Measurements from ENCODE around the gene UAP1L1.

Gene UAP1L1

DNA sequence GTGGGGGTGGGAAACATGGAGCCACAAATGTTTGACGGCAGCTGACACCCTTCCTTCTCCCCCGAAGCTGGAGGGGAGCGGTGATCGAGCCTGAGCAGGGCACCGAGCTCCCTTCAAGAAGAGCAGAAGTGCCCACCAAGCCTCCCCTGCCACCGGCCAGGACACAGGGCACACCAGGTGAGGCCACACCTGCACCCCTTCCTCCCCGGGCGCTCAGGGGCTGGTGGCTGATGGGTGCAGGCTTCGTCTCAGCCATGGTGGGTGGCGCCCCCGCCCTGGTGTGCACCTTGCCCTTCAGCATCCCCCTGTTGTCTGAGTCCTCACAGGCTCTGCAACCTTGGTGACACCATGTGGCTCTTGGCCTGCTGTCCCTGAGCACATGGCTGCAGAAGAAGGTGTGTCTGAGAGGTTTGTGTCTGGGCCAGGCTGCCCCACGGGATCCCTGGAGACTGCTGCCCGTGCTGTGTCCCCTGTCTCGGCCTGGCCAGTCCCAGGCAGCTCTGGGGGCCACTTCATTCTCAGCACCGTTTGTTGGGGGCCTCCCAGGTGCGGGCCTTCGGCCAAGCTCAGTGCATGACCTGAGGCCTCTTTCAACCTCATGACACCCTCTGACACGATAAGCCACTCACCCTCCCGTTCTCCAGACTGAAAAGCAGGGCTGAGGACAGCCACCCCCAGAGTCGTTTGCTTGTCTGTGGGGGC lies 20.6 kb downstream of the UAP1L1 start:
- DNase-seq (ENCODE audit: low spot score): no peak

DNA sequence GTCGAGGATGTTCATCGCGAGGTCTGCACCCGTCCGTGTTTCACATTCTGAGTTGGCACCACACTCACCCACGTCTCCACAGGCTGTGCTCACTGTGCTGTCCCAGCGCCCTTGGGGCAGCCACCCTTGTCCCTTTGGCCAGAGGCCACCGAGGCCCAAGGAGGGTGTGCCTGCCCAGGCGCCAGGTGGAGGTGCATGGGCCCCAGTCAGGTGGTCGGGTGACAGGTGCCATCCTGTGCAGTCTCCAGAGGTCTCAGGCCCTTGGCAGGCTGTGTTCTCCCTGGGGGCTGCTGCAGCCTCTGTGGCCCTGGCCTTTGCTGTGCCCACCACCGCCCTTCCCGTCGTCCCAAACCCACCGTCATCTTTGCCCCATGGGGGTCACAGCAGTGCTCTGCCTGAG lies 21.9 kb downstream of the UAP1L1 start:
- no peak for DNase-seq (ENCODE audit: low spot score)

DNA sequence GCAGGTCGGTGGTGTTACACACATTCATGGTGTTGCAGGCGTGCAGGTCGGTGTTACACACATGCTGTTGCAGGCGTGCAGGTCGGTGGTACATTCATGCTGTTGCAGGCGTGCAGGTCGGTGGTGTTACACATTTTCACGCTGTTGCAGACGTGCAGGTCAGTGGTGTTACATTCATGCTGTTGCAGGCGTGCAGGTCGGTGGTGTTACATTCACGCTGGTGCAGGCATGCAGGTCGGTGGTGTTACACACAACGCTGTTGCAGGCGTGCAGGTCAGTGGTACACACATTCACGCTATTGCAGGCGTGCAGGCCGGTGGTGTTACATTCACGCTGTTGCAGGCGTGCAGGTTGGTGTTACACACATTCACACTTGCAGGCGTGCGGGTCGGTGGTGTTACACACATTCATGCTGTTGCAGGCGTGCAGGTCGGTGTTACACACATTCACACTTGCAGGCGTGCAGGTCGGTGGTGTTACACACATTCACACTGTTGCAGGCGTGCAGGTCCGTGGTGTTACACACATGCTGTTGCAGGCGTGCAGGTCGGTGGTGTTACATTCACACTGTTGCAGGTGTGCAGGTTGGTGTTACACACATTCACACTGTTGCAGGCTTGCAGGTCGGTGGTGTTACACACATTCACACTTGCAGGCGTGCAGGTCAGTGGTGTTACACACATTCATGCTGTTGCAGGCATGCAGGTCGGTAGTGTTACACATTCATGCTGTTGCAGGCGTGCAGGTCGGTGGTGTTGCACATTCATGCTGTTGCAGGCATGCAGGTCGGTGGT lies 26.1 kb downstream of the UAP1L1 start:
- DNase-seq (ENCODE audit: low spot score): no peak

DNA sequence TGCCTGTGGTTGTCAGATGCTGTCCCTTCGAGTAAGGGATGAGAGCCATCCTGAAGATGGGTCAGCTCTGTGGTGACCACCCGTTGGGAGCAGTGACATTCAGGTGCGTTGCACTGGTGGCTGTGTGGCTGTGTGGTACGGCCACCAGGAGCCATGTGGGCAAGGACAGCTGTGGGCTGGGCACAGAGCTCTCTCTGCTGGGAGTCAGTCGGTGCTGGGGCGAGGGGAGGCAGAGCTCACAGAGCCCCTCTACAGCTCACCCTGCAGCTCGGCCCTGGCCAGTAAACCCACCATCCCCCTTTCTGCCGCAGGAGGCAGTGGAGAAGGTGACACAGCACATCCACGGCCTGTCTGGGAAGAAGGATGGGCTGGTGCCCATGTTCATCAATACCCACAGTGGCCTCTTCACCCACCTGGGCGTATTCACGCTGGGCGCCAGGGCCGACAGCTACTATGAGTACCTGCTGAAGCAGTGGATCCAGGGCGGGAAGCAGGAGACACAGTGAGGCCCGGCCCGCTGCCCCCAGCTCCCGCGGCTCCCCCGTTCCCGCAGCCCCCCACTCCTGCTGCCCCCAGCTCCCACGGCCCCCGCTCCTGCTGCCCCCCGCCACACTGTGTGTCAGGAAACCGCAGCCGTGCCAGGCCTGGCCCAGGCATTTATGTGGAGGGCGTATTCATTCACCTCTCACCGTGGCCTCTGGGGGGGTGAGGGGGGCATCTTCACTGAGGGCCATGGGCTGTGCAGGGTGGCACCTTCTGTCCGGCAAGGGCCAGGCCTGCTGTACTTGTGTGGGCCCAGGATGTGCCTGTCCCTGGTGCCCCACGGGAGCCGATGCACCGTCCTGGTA lies 28.7 kb downstream of the UAP1L1 start:
- no peak for DNase-seq (ENCODE audit: low spot score)

DNA sequence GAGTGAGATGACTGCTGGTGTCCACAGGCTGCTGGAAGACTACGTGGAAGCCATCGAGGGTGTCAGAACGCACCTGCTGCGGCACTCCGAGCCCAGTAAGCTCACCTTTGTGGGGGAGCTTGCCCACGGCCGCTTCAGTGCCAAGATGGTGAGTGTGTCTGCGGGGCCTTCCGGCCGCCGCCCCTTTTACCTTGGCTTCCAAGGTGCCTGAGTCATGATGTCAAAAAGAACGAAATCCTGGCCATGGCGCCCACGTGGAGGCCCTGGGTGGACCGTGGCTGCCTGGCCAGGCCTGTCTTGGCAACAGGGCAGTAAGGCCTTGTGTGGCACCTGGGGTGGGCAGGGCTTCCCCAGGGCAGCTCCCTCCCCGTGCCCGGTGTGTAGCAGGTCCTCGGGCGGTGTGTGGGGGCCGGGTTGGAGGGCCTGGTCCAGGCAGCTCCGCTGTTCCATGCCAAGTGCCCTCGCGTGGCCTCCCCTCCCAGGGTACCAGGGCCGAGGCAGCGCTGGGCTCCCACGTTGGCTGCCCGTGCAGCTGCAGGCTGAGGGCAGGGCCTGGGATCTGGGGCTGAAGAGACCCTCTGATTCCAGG lies 29.4 kb downstream of the UAP1L1 start:
- no peak for DNase-seq (ENCODE audit: low spot score)

DNA sequence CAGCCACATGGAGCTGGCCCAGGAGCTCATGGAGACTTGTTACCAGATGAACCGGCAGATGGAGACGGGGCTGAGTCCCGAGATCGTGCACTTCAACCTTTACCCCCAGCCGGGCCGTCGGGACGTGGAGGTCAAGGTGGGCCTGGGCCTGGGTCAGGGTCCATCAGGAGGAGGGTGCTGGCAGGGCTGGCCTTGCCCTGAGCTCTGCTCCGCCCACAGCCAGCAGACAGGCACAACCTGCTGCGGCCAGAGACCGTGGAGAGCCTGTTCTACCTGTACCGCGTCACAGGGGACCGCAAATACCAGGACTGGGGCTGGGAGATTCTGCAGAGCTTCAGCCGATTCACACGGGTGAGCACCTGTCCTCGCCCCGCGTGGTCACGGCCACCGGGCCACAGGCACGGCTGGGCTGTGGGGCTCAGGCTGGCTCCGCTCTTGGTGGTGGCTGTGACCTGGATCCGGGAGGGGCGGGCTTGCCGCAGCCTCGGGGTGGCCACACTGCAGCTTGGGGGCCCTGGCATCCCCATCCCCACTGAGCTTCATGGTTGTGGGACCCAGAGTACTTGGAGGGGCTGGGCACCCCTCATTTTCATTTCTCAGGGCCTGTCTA lies 30.1 kb downstream of the UAP1L1 start:
- DNase-seq (ENCODE audit: low spot score): no peak

DNA sequence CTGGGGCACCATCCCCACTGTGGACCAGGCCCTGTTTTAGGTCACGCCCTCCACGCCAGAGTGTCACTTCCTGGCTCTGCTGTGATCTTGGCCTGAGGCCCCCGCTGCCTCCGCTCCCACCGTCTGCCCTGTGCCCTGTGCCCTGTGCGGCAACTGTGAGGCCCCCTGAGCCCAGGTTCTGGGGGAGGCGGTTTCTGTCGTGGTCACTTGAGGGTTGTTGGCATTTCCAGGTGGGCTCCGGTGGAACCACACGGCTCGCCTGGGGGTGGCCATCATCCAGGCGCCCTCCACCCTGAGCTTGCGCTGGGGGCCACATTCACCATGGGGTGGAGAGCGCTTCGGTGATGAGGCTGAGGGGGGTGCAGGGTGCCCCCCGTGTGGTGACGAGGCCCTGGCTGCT lies 30.7 kb downstream of the UAP1L1 start:
- DNase-seq (ENCODE audit: low spot score): no peak

DNA sequence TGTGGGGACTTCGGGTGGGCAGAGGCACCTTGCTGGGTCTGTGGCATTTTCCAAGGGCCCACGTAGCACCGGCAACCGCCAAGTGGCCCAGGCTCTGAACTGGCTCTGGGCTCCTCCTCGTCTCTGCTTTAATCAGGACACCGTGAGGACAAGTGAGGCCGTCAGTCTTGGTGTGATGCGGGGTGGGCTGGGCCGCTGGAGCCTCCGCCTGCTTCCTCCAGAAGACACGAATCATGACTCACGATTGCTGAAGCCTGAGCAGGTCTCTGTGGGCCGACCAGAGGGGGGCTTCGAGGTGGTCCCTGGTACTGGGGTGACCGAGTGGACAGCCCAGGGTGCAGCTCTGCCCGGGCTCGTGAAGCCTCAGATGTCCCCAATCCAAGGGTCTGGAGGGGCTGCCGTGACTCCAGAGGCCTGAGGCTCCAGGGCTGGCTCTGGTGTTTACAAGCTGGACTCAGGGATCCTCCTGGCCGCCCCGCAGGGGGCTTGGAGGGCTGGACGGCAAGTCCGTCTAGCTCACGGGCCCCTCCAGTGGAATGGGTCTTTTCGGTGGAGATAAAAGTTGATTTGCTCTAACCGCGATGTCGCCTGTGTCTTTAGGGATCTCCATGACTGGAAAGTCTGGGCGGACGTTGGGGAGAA lies 31.4 kb downstream of the UAP1L1 start:
- DNase-seq (ENCODE audit: low spot score): no peak

DNA sequence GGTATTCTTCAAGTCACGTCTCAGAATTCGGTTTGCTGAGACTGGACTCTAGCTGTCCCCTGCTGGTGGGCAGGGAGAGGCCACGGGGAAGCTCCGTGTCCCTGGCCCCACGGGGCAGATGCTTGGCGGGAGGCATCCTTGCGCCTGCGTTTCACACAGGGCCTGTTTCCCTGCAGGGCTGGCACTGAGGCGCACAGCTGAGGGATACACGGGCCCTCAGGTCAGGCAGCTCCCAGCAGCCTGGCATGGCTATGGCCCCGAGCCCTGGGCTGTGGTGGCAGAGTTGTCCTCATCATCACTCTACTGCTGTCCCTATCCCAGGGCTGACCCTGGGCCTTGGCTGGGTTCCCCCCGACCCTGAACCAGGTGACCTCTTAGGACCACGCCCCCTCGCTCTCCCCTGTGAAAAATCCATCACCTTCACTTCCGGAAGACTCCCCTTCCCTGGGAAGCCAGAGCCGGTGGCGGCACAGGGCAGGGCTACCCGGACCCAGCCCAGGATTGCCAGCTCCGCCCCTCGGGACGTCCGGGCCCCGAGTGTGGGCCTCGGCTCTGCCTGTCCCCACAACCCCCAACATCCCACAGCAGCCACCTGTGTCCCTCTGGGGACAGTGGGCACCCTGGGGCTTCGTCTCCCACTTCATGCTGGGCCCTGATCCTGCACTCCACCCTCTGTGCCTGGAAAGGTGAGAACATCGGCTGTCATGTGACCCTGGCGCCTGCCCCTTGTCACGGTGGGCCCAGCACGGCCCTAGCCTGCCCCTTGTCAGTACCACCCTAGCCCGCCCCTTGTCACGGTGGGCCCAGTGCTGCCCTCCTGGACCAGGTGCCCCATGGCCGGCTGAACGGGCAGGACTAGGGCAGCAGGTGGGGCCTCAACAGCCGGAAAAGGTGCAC lies 32.2 kb downstream of the UAP1L1 start:
- DNase-seq (ENCODE audit: low spot score): no peak

DNA sequence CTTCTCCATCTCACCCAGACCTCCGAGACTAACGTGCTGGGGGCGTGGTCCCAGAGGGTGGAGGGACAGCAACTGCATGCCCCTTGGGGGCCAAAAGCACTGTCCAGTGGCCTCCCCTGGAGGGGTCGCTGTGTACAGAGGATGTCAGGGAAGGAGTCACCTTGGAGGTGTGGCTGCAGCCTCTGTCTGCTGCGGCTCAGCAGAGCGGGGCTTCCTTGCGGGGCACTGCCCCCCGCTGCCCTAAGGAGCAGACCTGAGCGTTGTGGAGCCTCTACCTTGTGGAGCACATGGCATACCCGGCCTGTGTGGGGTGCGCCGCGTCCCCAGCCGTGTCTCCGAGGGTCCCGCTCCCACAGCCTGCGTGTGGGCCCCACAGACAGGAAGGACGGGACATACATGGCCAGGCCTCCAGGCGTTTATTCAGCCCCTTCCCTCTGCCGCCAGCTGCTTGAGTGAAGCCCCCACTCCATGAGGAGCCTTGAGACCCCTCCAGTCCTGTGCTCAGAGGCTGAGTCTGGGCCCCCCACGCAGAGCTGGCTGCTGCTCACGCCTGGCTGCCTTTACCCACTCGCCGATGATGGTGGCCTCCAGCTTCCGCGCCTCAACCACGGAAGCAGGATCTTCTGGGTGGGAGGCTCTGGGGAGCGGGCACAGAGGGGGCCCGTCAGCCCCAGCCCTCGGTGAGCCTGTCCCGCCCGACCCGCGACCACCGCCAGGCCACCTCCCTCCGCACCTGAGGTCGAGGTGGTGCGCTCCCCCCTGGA lies 33.0 kb downstream of the UAP1L1 start:
- no peak for DNase-seq (ENCODE audit: low spot score)

DNA sequence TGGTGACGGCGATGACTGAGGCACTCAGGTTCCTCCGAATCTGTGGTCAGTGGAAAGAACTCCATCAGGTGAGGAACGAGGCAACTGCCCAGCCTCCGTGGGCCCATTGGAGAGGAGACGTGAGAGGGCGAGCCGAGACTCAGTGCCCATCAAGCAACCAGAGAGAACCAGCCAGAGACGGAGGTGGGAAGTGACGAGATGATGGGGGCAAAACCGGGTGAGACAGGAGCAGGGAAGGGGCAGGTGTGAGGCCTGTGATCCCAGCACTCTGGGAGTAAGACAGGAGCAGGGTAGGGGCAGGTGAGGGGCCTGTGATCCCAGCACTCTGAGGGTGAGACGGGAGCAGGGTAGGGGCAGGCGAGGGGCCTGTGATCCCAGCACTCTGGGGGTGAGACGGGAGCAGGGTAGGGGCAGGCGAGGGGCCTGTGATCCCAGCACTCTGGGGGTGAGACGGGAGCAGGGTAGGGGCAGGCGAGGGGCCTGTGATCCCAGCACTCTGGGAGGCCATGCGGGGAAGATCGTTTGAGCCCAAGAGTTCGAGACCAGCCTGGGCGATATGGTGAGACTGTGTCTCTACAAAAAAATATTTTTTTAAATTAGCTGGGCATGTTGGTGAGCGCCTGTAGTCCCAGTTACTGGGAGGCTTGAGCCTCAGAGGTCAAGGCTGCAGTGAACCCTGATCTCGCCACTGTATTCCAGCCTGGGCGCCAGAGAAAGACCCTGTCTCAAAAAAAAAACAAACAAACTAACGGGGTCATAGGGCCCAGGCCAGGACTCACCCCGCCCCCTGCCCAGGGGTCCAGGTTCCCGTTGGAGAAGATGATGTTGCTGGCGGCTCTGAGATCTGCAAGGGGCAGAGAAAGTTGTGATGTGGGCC lies 33.8 kb downstream of the UAP1L1 start:
- no peak for DNase-seq (ENCODE audit: low spot score)

DNA sequence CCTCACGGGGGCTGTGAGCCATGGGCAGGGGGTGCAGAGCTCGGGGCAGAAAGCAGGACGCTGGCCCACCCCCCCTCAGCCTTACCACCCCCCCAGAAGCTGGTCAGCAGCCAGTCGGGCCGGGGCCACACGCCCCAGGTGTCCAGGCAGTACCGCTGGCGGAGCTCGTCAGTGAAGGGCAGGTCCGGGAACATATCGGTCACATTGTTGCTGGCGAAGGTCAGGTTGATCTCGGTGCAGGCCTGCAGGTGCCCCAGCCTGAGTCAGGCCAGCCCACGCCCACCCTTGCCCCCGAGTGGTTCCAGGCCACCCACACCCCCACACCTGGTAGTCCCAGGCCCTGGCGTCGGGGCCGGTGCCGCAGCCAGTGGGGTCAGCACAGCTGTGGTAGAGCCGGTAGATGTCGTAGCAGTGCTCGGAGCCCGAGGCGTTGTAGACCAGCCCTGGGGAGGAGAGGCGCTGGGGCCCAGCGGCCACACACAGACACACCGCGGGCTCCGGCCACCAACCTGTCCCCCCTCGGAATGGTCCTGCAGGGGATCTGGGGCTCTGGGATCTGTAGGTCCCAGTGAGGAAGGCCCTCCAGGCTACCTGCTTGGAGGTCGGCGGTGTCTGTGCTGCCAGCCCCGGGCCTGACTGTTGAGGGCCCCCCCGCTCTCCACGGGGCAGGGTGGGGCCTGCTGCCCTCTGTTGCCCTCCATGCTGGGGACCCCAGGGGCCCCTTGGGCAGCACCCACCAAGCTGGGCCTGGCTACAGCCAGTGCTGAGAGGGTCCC lies 34.7 kb downstream of the UAP1L1 start:
- no peak for DNase-seq (ENCODE audit: low spot score)

DNA sequence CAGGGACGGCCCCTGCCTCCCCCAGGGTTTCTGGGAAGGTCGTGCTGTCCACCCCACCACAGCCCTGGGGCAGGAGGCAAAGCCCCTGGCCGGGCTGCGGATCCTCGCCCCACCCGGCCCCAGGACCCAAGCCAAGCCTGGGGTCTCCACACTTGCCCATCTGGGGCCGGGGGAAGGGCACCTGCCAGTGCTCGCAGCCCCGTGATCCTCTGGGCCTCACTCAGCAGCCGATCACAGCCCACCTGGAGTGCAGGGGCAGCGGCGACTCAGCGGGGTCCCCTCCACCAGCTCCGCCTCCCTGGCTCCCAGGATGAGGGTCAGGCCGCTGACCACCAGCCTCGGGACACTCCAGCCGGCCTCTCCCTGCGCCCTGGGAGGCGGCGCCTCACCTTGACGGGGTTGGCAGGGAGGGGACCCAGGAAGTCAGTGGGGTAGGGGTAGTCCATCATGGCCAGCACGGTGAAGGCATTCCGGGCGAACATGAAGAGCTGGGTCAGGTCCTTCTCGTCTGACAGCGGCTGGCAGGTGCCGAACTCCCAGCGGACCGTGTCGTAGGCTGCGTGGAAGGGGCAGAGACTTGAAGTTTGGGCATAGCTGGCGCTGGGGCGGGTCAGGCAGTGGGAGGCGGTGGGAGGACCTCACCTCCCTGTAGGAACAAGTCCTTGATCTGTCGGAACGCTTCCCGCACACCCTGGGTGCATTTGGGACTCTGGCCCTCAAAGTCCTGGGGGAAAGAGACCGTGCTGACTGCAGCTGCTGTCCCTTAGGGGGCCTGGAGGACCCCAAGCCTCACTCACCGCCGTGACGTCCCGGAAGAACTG lies 35.5 kb downstream of the UAP1L1 start:
- DNase-seq (ENCODE audit: low spot score): no peak

DNA sequence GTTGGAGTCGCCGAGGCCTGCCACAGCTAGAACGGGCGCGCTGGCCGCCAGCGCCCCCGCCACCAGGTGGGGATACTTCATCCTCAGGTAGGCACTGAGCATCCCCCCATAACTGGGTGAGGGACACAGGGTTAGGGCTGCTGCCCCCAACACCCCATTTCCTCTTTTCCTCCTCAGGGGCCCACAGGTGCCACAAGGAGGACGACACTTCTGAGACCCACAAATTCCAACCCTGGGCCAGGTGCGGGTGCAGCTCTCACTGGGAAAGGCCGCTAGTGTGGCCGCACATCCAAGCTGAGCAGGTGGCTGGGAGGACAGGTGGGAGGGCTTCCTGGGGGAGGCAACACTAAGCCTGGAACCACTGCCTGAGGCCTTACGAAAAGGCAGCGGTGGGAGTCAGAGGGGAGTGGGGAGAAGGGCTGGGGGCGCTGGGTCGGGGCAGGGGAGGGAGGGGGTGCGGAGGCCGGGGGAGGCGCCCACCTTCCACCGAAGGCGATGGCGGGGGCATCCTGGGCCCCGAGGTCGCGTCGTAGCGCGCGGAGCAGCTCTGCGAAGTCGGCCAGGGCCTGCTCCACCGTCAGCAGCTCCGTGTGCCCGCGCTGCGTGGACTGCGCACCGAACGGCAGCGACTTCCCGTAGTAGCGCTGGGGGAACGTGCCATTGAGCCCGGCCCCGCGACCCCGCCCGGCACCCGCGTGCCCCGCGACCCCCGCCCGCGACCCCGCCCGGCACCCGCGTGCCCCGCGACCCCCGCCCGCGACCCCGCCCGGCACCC lies 36.3 kb downstream of the UAP1L1 start:
- no peak for DNase-seq (ENCODE audit: low spot score)

DNA sequence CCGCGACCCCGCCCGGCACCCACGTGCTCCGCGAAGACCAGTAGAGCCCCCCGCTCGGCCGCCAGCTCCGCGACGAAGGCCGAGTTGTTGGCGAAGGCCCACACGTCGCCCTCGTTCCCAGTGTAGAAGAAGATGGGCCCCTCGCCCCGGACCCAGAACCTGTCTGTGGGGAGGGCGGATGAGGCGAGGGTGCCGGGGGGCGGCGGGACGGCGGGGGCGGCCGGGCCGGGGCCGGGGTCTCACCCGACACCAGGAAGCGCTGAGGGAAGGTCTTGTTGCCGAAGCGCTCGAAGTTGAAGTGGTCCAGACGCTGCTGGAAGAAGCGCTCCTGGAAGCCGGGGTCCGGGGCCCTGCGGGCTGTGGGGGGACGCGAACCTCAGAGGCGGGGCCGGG lies 36.9 kb downstream of the UAP1L1 start:
- no peak for DNase-seq (ENCODE audit: low spot score)

All from hematopoietic multipotent progenitor cell treated with erythropoietin and hydrocortisone succinate and interleukin-3 and kit ligand, for 15 days (in vitro differentiated cells).